HepG2 (cell line): ENCODE measurements around the gene RCC2. TPM values are rescaled to one million over a fixed set of nuclear protein-coding genes. Genes with fewer than 3 reads are reported as not detected.
A peak's percentile ranks its signal among the peaks of the same experiment; 100 is the strongest.

ENCODE experiments used
- ATAC-seq: fragments of 200-7000 bp; cut with Tn5 transposase; 3 replicates; pipeline ENCODE4 v1.9.1; 2020; ENCODE audit warnings: mild to moderate bottlenecking, moderate library complexity
- BruUV-seq: library from RNA; stranded (reverse); fragments of 400-500 nt; replicated peaks from 2 replicates; lab custom pipeline; 2021; lab: Mats Ljungman, UMichigan
- CTCF ChIA-PET: fragments of 300-600 bp; formaldehyde crosslinking; extraction: SDS; loops from one replicate; lab custom pipeline; 2021; ENCODE audit warnings: low total read pairs, inconsistent platforms, low intra/inter-chr PET ratio; lab: Yijun Ruan, JAX
- POLR2A ChIA-PET: fragments of 350-600 bp; sonication (Branson Sonifier 250); formaldehyde crosslinking; loops from one replicate; lab custom pipeline; 2020; ENCODE audit warnings: antibody characterized with exemption, inconsistent platforms; lab: Yijun Ruan, JAX
- DNase-seq: peaks from one replicate; pipeline ENCODE4 v3.0.0-alpha.2; 2015; ENCODE audit warnings: low spot score
- FAIRE-seq: peaks from 3 replicates; lab custom pipeline; 2011; peaks lifted over from hg19 to GRCh38; lab: Jason Lieb, UNC
- H2AFZ ChIP-seq: one replicate; pipeline ENCODE4 v1.6.1; 2011; ENCODE audit warnings: low read length, inconsistent platforms
- H3K27ac ChIP-seq: fragments of 300-600 bp; 3 replicates; pipeline ENCODE4 v1.8.0; 2011; ENCODE audit warnings: mixed run types, mild to moderate bottlenecking, mixed read lengths, low read length, inconsistent platforms; ENCODE audit not compliant: insufficient read depth; ENCODE audit errors: extremely low read length
- H3K27me3 ChIP-seq, 2 experiments: fragments of 200-600 bp in 1 of 2; 2 replicates in 1 of 2; 3 replicates in 1 of 2; pipeline versions ENCODE4 v1.6.0 to v1.8.0; 2011; ENCODE audit warnings: low read length in 2 of 2, mild to moderate bottlenecking in 2 of 2, moderate library complexity in 2 of 2, inconsistent platforms in 1 of 2; ENCODE audit not compliant: insufficient read depth in 2 of 2, control insufficient read depth in 1 of 2
- H3K36me3 ChIP-seq, 2 experiments: fragments of 200-600 bp in 1 of 2; replicated peaks in 1 of 2; 2 replicates in 1 of 2; 3 replicates in 1 of 2; pipeline versions ENCODE4 v1.5.1 to v1.8.0; 2011; ENCODE audit warnings: low read length in 2 of 2, inconsistent platforms in 1 of 2; ENCODE audit not compliant: insufficient read depth in 2 of 2, control insufficient read depth in 1 of 2
- H3K4me1 ChIP-seq: 2 replicates; pipeline ENCODE4 v1.5.1; 2012; ENCODE audit warnings: low read length, inconsistent platforms; ENCODE audit not compliant: insufficient read depth
- H3K4me2 ChIP-seq: 2 replicates; pipeline ENCODE4 v1.6.0; 2011; ENCODE audit warnings: low read depth, low read length, inconsistent platforms
- H3K4me3 ChIP-seq, 3 experiments: fragments of 200-600 bp in 1 of 3; sonication (generic), shearing (Covaris generic) in 1 of 3; replicated peaks in 1 of 3; 2 replicates each; pipeline ENCODE4 v1.5.1; 2011 to 2016; ENCODE audit warnings: low read length in 3 of 3, inconsistent platforms in 2 of 3, low read depth in 2 of 3, mild to moderate bottlenecking in 2 of 3, control low read depth in 1 of 3, mixed read lengths in 1 of 3; ENCODE audit not compliant: insufficient read depth in 1 of 3
- H3K79me2 ChIP-seq: one replicate; pipeline ENCODE4 v1.6.1; 2011; ENCODE audit warnings: low read length, inconsistent platforms; ENCODE audit not compliant: insufficient read depth
- H3K9ac ChIP-seq: 2 replicates; pipeline ENCODE4 v1.6.0; 2011; ENCODE audit warnings: mild to moderate bottlenecking, low read depth, low read length, inconsistent platforms; ENCODE audit not compliant: insufficient read depth
- H3K9me3 ChIP-seq: 2 replicates; pipeline ENCODE4 v1.5.1; 2012; ENCODE audit warnings: mild to moderate bottlenecking, low read length
- H4K20me1 ChIP-seq: 2 replicates; pipeline ENCODE4 v1.6.0; 2011; ENCODE audit warnings: inconsistent platforms, mild to moderate bottlenecking, low read length, moderate library complexity; ENCODE audit not compliant: insufficient read depth
- CC2D1A ChIP-seq: sonication (generic); formaldehyde crosslinking; IDR thresholded peaks from 2 replicates; pipeline ENCODE4 v1.8.1; 2023; ENCODE audit warnings: mild to moderate bottlenecking, missing genetic modification reagents
- CEBPB ChIP-seq: IDR thresholded peaks from 2 replicates; pipeline ENCODE4 v1.6.1; 2011; ENCODE audit warnings: low read depth, low read length, improper control_type of control experiment, borderline replicate concordance
- ELF3 ChIP-seq: IDR thresholded peaks from 2 replicates; pipeline ENCODE4 v1.6.1; 2016; ENCODE audit warnings: missing genetic modification reagents, missing compliant biosample characterization
- ETV6 ChIP-seq: sonication (generic); formaldehyde crosslinking; conservative IDR thresholded peaks from 2 replicates; pipeline ENCODE4 v1.4.0; 2020; ENCODE audit warnings: missing genetic modification reagents
- REL ChIP-seq: sonication (generic); formaldehyde crosslinking; conservative IDR thresholded peaks from 2 replicates; pipeline ENCODE4 v1.8.0; 2022; ENCODE audit warnings: mild to moderate bottlenecking, missing genetic modification reagents, moderate library complexity
- ZIK1 ChIP-seq: sonication (generic); formaldehyde crosslinking; IDR thresholded peaks from 2 replicates; pipeline ENCODE4 v1.5.0; 2020; ENCODE audit warnings: mild to moderate bottlenecking, low read depth, missing genetic modification reagents, borderline replicate concordance
- ZMYM3 ChIP-seq: sonication (generic); formaldehyde crosslinking; IDR thresholded peaks from 2 replicates; pipeline ENCODE4 v1.5.1; 2020; ENCODE audit warnings: mild to moderate bottlenecking, missing genetic modification reagents
- ZNF383 ChIP-seq: sonication (generic); formaldehyde crosslinking; IDR thresholded peaks from 2 replicates; pipeline ENCODE4 v1.4.0; 2020; ENCODE audit warnings: missing genetic modification reagents, mild to moderate bottlenecking, borderline replicate concordance
- ZNF720 ChIP-seq: sonication (generic); formaldehyde crosslinking; IDR thresholded peaks from 2 replicates; pipeline ENCODE4 v1.4.0; 2020; ENCODE audit warnings: missing genetic modification reagents
- ZNF776 ChIP-seq: sonication (generic); formaldehyde crosslinking; IDR thresholded peaks from 2 replicates; pipeline ENCODE4 v1.4.0; 2020; ENCODE audit warnings: mild to moderate bottlenecking, missing genetic modification reagents
- ZSCAN29 ChIP-seq: sonication (generic); formaldehyde crosslinking; conservative IDR thresholded peaks from 2 replicates; pipeline ENCODE4 v1.4.0; 2020; ENCODE audit warnings: mild to moderate bottlenecking, missing genetic modification reagents
- WGBS: methylation state at CpG from one replicate; pipeline ENCODE4 v1.1.6; 2017; ENCODE audit warnings: low lambda C conversion rate; 5-methylcytosine and 5-hydroxymethylcytosine counted together
- in situ Hi-C: cut with HindIII; loops from 2 replicates; pipeline ENCODE4 v1.10.0; 2017; ENCODE audit warnings: low pct_unique_long_range_greater_than_20kb; ENCODE audit not compliant: extremely low pct_ligation_motif_present
- intact Hi-C: fragments of 100-400 bp; cut with micrococcal nuclease; formaldehyde crosslinking; loops from one replicate; pipeline ENCODE4 v1.10.0; 2022; ENCODE audit not compliant: unreplicated experiment
- polyA plus RNA-seq, 8 experiments: library from polyadenylated mRNA; depleted of rRNA in 3 of 8; stranded (reverse) in 7 of 8; unstranded in 1 of 8; fragments of >200 nt; fragmentation: Illumina TruSeq in 4 of 8; extraction: Trizol in 4 of 8; gene quantifications; 2 replicates each; pipeline versions ENCODE4 v1.2.1 to v1.2.3, GENCODE V29; 2011 to 2016; ENCODE audit warnings: low read depth in 4 of 8, missing spikeins in 1 of 8, mixed read lengths in 1 of 8; ENCODE audit not compliant: insufficient read depth in 1 of 8
- total RNA-seq, 5 experiments: library from RNA; depleted of rRNA; stranded (reverse); fragments of >200 nt; fragmentation: Illumina TruSeq; extraction: Trizol; gene quantifications; 2 replicates each; pipeline ENCODE4 v1.2.3, GENCODE V29; 2016; ENCODE audit warnings: low read depth in 1 of 5

RCC2 gene
- total and polyA plus RNA-seq, 2 of the 13 experiments (the other 11 are each of a cell fraction or from before 2014, with no cell fraction given): 20.5 to 55.8 TPM

- TF ChIP-seq ZNF383 (CRISPR knock-in tag) (no peak), REL (no peak), ZNF776 (CRISPR knock-in tag) (no peak), ZIK1 (CRISPR knock-in tag) (no peak), CC2D1A (CRISPR knock-in tag) (no peak)
- TF ChIP-seq, all 625 proteins: peak for 0
Observed at GRCh38 chr1:17451731-17452130, 12.3 kb upstream of the RCC2 start (continued).

DNA sequence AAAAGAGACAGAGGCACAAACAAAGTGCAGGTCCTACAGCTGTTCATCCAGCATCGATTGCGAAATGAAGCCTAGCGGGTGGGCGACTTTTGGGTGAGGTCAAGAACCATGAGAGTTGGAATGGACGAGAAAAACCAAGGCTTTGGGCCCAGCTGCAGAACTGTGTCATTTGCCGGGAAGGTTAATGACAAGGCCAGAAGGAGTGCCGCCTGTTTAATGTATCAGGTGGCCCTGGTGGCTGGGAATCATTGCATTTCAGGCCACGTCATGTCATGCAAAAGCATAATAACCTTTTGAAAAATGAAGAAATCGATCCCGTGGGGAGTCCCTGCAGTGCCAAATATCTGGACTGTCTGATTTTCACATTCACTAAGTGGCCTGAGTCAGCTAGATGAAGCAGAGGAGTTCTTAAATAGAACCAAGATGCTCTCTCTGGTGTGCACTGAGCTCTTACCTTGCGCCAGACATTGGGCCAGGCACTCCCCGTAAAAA is 8.1 kb upstream of the RCC2 start:
- in situ Hi-C loops (no loop called here), intact Hi-C loops (no loop called here)
- no peak overlapping the region for H3K4me2 ChIP-seq
- DNase-seq (no peak), ATAC-seq (no peak), FAIRE-seq (no peak)
- CTCF ChIA-PET: no interaction called here
- no peak overlapping the region for H3K27ac ChIP-seq
- WGBS: 36% methylated on average over 12 of the region's 12 CpGs
- H3K79me2 ChIP-seq: no peaks in the 10 kb centered on the region
- H4K20me1 ChIP-seq: no peaks in the 10 kb centered on the region
- BruUV-seq: no TSS peak
- no peaks in the 10 kb centered on the region for H3K9me3 ChIP-seq
- peak; percentile 44; the same call in 1 of the 2 replicates for TF ChIP-seq CEBPB
- no peak for TF ChIP-seq ZMYM3 (CRISPR knock-in tag)
- peaks cover 9% of the 10 kb centered on the region for H3K4me1 ChIP-seq
- POLR2A ChIA-PET: interaction anchor here (1.7 kb wide), 1 partner anchor 9 kb away, joined by 5 read pairs; no protein-coding TSS in a partner anchor
- peaks cover 0 to 4% of the 10 kb centered on the region in 2 experiments; a peak in 2 of 5 replicates for H3K27me3 ChIP-seq
- H3K36me3 ChIP-seq: no peaks in the 10 kb centered on the region
- H3K9ac ChIP-seq: no peak overlapping the region
- H3K4me3 ChIP-seq: no peak overlapping the region
- no peak overlapping the region for H2AFZ ChIP-seq

DNA sequence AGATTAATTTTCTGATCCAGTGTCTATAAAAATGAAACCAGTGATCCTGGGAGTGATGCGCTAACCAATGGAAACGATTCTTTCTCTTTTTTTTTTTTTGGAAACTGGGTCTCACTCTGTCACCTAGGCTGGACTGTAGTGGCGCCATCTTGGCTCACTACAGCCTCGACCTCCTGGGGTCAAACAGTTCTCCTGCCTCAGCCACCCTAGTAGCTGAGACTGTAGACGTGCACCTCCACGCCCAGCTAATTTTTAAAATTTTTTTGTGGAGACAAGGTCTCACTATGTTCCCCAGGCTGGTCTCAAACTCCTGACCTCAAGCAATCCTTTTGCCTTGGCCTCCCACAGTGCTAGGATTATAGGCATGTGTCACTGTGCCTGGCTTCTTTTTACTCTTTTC is 3.4 kb upstream of the RCC2 start:
- peaks cover 30% of the 10 kb centered on the region for H3K4me1 ChIP-seq
- H3K9ac ChIP-seq: no peak overlapping the region
- H3K4me2 ChIP-seq: no peak overlapping the region
- no peak overlapping the region for H3K4me3 ChIP-seq
- FAIRE-seq (no peak), DNase-seq (no peak), ATAC-seq (no peak)
- no peaks in the 10 kb centered on the region for H4K20me1 ChIP-seq
- intact Hi-C loops (no loop called here), in situ Hi-C loops (no loop called here)
- POLR2A ChIA-PET: no interaction called here
- BruUV-seq: no TSS peak
- TF ChIP-seq ZSCAN29 (CRISPR knock-in tag) (no peak), ELF3 (CRISPR knock-in tag) (no peak), ZNF720 (CRISPR knock-in tag) (no peak), ETV6 (CRISPR knock-in tag) (no peak)
- no peak overlapping the region for H3K27ac ChIP-seq
- H3K9me3 ChIP-seq: no peaks in the 10 kb centered on the region
- H3K27me3 ChIP-seq: peaks cover 0 to 26% of the 10 kb centered on the region in 2 experiments; a peak in 3 of 5 replicates
- CTCF ChIA-PET: no interaction called here
- no peak overlapping the region for H2AFZ ChIP-seq
- peaks cover 10% of the 10 kb centered on the region for H3K79me2 ChIP-seq
- WGBS: 82% methylated on average over 6 of the region's 6 CpGs
- no peaks in the 10 kb centered on the region for H3K36me3 ChIP-seq
